Naive thymus-derived CD8-positive, alpha-beta T cell (primary cell): ENCODE data around the gene MORN3. TPM values are rescaled to one million over a fixed set of nuclear protein-coding genes. Genes with fewer than 3 reads are reported as not detected.
"Not testable (repeated sequence)": the region's sequence is repeated elsewhere in the genome, so short reads cannot be mapped to it uniquely, and the experiment has no call there.

Source experiments
- ATAC-seq, 2 donors: fragments of 150-1000 bp; cut with Tn5 transposase in 1 of 2; sonication (Bioruptor Pico), chemical (Tn5 transposase) in 1 of 2; 1 replicate in 1 of 2; 2 replicates in 1 of 2; pipeline ENCODE4 v1.10.0; 2021; ENCODE audit warnings: mild to moderate bottlenecking in 2 of 2, moderate library complexity in 2 of 2
- POLR2A ChIA-PET: fragments of 350-600 bp; sonication (Branson Sonifier 250); formaldehyde crosslinking; loops from one replicate; lab custom pipeline; 2021; ENCODE audit warnings: antibody characterized with exemption; lab: Charles Lee
- DNase-seq, 10 donors: peaks; one replicate each; pipeline versions ENCODE4 v3.0.0 to v3.0.0-alpha.2; 2020 to 2022
- H3K27ac Mint-ChIP-seq, 10 donors: one replicate each; pipeline ENCODE4 v1.8.0; 2020 to 2022; ENCODE audit warnings: mild to moderate bottlenecking in 10 of 10, mixed read lengths in 10 of 10, moderate library complexity in 4 of 10, inconsistent platforms in 1 of 10
- H3K27me3 Mint-ChIP-seq, 5 donors: one replicate each; pipeline ENCODE4 v1.8.0; 2021 to 2022; ENCODE audit warnings: mixed read lengths in 5 of 5
- H3K36me3 Mint-ChIP-seq, 3 donors: one replicate each; pipeline ENCODE4 v1.8.0; 2020 to 2022; ENCODE audit warnings: mixed read lengths in 3 of 3, mild to moderate bottlenecking in 2 of 3, inconsistent platforms in 1 of 3
- H3K4me1 Mint-ChIP-seq, 4 donors: one replicate each; pipeline ENCODE4 v1.8.0; 2021 to 2022; ENCODE audit warnings: mixed read lengths in 4 of 4
- H3K4me3 Mint-ChIP-seq, 10 donors: one replicate each; pipeline ENCODE4 v1.8.0; 2020 to 2022; ENCODE audit warnings: mild to moderate bottlenecking in 10 of 10, mixed read lengths in 10 of 10, moderate library complexity in 6 of 10, inconsistent platforms in 1 of 10
- H3K9me3 Mint-ChIP-seq, 9 donors: one replicate each; pipeline ENCODE4 v1.8.0; 2020 to 2022; ENCODE audit warnings: mixed read lengths in 9 of 9, mild to moderate bottlenecking in 3 of 9, inconsistent platforms in 1 of 9, moderate library complexity in 1 of 9
- polyA plus RNA-seq, 3 donors: library from polyadenylated mRNA; unstranded; fragments of 300-500 nt; fragmentation: Illumina TruSeq; gene quantifications; one replicate each; pipeline ENCODE4 v1.2.3, GENCODE V29; 2021
- total RNA-seq, 8 experiments: library from RNA in 2 of 8; stranded (reverse) in 2 of 8; gene quantifications; one replicate each; pipeline ENCODE4 v1.2.3 and lab custom pipeline; 2021 to 2026

The MORN3 gene, protein sequence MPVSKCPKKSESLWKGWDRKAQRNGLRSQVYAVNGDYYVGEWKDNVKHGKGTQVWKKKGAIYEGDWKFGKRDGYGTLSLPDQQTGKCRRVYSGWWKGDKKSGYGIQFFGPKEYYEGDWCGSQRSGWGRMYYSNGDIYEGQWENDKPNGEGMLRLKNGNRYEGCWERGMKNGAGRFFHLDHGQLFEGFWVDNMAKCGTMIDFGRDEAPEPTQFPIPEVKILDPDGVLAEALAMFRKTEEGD
- 10 to 100 TPM; 13.3 to 14.0 TPM for total RNA-seq
- 1 to 10 TPM; 1.1 to 4.8 (median 1.8) TPM for polyA plus RNA-seq
- total RNA-seq (lab: John Stamatoyannopoulos, UW), result 1.2 to 16.2 (median 10.8) reads per million in 6 experiments

DNA sequence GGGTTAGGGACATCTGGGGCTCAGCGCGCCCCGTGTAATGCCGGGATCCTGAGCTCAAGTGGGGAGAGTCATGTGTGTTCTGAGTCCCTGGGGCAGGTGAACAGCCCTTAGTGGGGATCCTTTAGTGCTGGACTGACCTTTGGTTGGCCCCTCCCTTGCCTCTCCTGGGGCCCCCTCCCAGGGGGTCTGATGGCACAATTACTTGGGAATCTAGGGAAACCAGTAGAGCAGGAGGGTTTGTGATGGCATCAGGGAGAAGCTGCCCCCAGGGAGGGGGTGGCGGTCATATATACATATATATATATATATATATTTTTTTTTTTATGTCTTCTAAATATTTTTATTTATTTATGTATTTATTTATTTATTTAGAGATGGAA is at the start of gene MORN3:
TSS of gene MORN3 (minus strand) at position 134 of the 380 bp plus-strand sequence. CDS start 171 bp downstream, outside the sequence.
- H3K27ac Mint-ChIP-seq, result peak within 1 kb of the TSS; percentile 48 to 100 (median 86)
- ATAC-seq, result no peak
- peaks cover 0 to 2% (median 0%) of the 10 kb centered on the region in 3 donors for H3K36me3 Mint-ChIP-seq
- no peaks in the 10 kb centered on the region for H3K27me3 Mint-ChIP-seq
- peaks cover 21 to 59% (median 58%) of the 10 kb centered on the region in 4 donors for H3K4me1 Mint-ChIP-seq
- DNase-seq, result no peak
- POLR2A ChIA-PET, result interaction anchor here (1.0 to 10.2 kb wide), 6 partner anchors 10 to 117 kb away, joined by 7 to 291 read pairs (median 23); partner anchors contain the start of gene ORAI1
- no peaks in the 10 kb centered on the region for H3K9me3 Mint-ChIP-seq
- peak within 1 kb of the TSS in 7 of 10 donors; percentile 18 to 68 (median 45) for H3K4me3 Mint-ChIP-seq

DNA sequence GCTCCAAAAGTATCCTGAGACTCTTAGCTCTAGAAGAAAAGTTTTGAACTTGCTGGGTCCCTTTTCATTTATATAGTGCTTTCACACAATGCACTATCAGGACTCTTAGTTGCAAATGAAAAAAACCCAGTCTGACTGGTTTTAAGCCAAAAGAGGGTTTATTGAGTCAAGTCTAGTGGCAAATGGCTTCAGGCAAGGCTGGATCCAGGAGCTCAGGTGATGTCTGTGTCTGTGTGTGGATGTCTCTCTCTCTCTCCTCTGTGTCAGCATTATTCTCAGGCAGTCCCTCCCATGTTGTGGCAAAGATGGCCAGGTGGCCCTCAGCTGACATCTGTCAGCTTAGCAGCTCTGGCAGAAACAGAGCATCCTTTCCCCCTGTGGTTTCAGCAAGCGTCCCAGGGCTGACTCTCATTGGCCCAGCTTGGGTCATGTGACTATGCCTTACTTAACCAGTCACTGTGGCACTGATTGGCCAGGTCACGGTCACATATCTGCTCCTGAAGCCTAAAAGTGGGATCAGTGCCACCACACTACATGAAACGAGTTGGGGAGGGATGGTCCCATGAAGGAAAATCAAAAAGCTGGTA is 49.3 kb upstream of the MORN3 start:
- ATAC-seq (no peak), DNase-seq (no peak)
- Mint-ChIP-seq H3K9me3 (no peaks in the 10 kb centered on the region), H3K27ac (peak overlapping the region in 1 of 10 donors; percentile 57), H3K4me1 (peaks cover 3 to 14% (median 9%) of the 10 kb centered on the region in 4 donors), H3K27me3 (no peaks in the 10 kb centered on the region), H3K4me3 (no peak overlapping the region), H3K36me3 (peaks cover 0 to 3% (median 3%) of the 10 kb centered on the region in 3 donors)
- POLR2A ChIA-PET, result interaction anchor here (1.2 to 1.4 kb wide), 2 partner anchors 75 to 92 kb away, joined by 3 read pairs; partner anchors contain the start of gene RHOF

DNA sequence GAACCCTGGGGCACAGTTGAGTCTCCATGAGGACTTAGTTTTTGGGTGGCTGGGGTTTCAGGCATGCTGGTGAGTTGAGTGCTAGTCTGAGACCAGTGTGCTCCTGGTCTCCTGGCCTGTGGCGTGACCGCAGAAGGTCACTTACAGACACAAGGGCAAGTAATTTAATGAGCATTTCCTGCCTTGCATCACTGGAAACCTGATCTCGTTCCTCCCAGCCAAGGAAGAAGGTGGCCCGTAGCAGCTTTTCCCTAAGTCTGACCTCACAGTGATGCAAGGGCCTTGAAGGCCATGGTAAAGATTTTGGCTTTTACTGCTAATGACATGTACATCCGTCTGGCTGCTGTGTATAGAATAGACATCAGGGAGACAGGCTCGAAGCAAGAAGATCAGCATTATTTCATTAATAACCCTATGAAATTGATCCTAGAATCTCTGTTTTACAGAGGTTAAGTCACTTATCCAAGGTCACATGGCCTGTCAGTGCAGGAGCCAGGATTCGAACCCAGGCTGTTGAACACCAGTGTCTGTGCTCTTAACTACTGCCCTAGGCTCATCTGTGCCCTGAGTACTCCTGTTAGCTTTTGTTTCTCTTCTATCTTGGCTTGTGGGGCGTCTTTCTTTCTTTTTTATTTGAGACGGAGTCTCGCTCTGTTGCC is 47.7 kb upstream of the MORN3 start:
- POLR2A ChIA-PET, result interaction anchor here (1.4 kb wide), 1 partner anchor 94 kb away, joined by 3 read pairs; no protein-coding TSS in a partner anchor
- H3K4me3 Mint-ChIP-seq, result no peak overlapping the region

DNA sequence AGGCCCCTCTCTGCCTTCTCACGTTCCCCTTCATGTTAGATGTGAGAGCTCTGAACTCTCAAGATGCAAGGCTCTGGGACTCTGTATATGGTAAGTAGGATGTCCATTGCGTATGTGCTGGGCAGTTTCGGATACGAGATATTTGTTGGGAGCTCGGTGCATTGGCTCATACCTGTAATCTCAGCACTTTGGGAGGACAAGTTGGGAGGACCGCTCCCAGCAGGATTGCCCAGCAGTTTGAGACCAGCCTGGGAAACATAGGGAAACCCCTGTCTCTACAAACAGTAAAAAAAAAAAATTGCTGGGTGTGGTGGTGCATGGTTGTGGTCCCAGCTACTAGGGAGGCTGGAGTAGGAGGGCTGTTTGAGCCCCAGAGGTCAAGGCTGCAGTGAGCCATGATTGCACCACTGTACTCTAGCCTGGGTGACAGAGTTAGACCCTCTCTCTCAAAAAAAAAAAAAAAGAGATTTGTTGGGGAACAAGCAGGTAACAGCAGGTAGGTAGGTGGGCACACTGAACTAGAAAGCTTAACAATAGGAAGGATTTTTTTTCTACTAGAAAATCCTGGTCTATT is 46.5 kb upstream of the MORN3 start:
- H3K27me3 Mint-ChIP-seq, result no peaks in the 10 kb centered on the region
- no peaks in the 10 kb centered on the region for H3K9me3 Mint-ChIP-seq
- peak overlapping the region in 1 of 10 donors; percentile 58 for H3K4me3 Mint-ChIP-seq
- DNase-seq (no peak), ATAC-seq (no peak)
- POLR2A ChIA-PET, result interaction anchor here (0.6 to 0.7 kb wide), 4 partner anchors 25 to 1460 kb away, joined by 3 to 4 read pairs (median 3); no protein-coding TSS in a partner anchor
- peak overlapping the region in 1 of 10 donors; percentile 20 for H3K27ac Mint-ChIP-seq
- H3K4me1 Mint-ChIP-seq, result peaks cover 7 to 35% (median 24%) of the 10 kb centered on the region in 4 donors
- no peaks in the 10 kb centered on the region for H3K36me3 Mint-ChIP-seq

More for the DNA sequence above, 47.7 kb upstream of the MORN3 start:
- Mint-ChIP-seq H3K27ac (peak overlapping the region in 1 of 10 donors; percentile 47), H3K9me3 (no peaks in the 10 kb centered on the region), H3K36me3 (no peaks in the 10 kb centered on the region), H3K4me1 (peaks cover 1 to 24% (median 18%) of the 10 kb centered on the region in 4 donors), H3K27me3 (no peaks in the 10 kb centered on the region)
- DNase-seq (no peak), ATAC-seq (no peak)

DNA sequence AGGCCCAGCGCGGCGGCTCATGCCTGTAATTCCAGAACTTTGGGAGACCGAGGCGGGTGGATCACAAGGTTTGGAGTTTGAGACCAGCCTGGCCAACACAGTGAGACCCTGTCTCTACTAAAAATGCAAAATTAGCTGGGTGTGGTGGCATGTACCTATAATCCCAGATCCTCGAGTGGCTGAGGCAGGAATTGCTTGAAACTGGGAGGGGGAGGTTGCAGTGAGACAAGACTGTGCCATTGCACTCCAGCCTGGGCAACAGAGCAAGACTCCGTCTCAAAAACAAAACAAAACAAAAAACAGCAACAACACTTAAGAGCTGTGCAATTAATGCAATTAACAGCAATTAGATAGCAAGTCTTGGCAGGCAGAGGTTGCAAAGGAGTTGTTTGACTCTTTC is 45.6 kb upstream of the MORN3 start:
- H3K36me3 Mint-ChIP-seq, ATAC-seq, H3K9me3 Mint-ChIP-seq, POLR2A ChIA-PET, DNase-seq, H3K27me3 Mint-ChIP-seq: not testable (repeated sequence)
- Mint-ChIP-seq H3K4me3 (peak overlapping the region in 4 of 10 donors; percentile 4 to 90 (median 56)), H3K4me1 (peaks cover 6 to 42% (median 28%) of the 10 kb centered on the region in 4 donors), H3K27ac (peak overlapping the region in 4 of 10 donors; percentile 10 to 51 (median 16))

DNA sequence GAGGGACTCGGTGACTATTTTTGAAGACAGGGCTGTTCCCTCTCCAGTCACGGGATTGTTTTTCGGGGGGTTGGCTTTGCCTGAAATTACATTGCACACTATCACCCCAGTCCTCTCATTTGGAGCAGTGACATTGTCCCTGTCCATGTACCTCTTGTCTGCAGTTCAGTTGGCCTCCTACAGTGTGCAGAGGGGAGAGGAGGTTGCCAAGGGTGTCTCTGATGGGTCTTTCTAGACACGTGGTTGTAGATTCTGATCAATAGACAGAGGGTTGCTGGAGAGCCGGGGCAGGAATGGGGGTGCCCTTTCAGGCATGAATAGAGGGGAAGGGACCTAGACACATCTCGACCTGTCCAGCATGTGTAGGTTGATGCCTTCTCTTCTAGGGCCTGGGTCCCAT is 44.3 kb upstream of the MORN3 start:
- Mint-ChIP-seq H3K4me3 (peak overlapping the region; percentile 67 to 98 (median 84)), H3K36me3 (no peaks in the 10 kb centered on the region), H3K27me3 (no peaks in the 10 kb centered on the region), H3K4me1 (peaks cover 7 to 48% (median 32%) of the 10 kb centered on the region in 4 donors), H3K27ac (peak overlapping the region in 8 of 10 donors; percentile 20 to 89 (median 60)), H3K9me3 (no peaks in the 10 kb centered on the region)
- ATAC-seq (no peak), DNase-seq (no peak)
- POLR2A ChIA-PET, result interaction anchor here (0.5 to 3.8 kb wide), 6 partner anchors 74 to 312 kb away, joined by 3 to 35 read pairs (median 10); partner anchors contain the start of gene ORAI1

DNA sequence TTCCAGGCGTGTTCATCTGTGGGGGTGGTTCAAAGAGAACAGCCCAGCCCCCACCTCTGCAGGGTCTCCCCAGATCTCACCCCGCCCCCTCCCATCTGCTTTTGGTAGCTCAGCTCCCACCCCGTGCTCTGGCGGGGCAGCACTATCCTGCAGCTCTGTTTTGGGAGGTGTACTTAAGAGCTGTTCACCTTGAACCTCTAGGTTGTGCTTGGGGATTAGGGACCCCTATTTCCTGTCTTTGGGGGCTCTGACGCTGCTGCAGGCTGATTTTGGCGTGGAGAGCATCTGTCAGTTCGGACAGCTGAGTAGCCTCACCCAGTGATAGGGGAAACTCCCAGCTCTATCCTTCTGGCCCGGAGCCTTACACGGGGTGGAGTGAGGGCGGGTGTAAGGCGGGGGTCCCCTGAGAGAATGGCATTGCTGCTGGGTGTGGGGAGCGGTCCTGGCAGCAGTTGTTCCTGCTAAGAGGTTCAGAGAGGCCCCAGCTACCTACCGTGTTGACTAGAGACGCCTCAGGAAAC is 43.9 kb upstream of the MORN3 start:
- Mint-ChIP-seq H3K9me3 (no peaks in the 10 kb centered on the region), H3K4me3 (peak overlapping the region; percentile 67 to 98 (median 84)), H3K27me3 (no peaks in the 10 kb centered on the region), H3K4me1 (peaks cover 8 to 49% (median 34%) of the 10 kb centered on the region in 4 donors), H3K27ac (peak overlapping the region in 9 of 10 donors; percentile 22 to 89 (median 61)), H3K36me3 (no peaks in the 10 kb centered on the region)
- POLR2A ChIA-PET, result interaction anchor here (0.5 to 3.8 kb wide), 12 partner anchors 15 to 799 kb away, joined by 3 to 35 read pairs (median 6); partner anchors contain the start of genes ORAI1 and RHOF
- peak in 1 of 2 donors; percentile 11 for ATAC-seq
- DNase-seq, result no peak

DNA sequence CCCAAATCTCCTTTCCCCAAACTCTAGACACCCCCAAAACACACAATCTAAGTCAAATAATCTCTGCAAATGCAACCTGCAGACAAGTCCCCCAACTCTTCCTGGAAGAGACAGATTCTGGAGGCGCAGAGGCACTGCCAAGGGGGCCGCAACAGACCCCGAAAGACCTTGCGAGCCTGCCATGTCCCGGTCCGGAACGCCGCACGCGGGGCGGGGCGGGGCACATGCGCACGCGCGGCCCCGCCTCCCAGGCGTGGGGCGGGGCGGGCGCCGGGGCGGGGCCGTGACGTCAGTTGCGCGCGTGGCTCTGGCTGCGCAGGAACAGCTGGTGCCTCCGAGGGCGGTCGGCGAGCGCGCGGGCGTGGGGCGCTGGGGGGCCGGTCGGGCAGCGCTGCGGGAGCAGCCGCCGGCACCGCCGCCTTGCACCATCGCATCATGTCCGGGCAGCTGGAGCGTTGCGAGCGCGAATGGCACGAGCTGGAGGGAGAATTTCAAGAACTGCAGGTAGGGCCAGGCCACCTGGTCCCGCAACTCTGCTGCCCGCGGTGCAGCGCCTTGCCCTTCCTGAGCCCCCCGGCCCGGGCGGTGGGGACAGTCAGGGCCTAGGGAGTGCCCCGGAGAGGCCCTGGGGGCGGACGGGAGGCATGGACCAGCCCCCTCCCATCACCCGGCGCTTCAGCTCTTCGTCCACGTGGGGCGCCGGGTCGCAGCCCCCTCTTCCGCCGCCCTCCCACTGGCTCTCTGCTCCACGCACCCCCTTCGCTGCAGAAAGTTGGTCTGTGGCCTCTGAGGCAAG is 43.2 kb upstream of the MORN3 start, which contains the start of gene TMEM120B:
TSS of gene TMEM120B (plus strand) at position 292 of the 796 bp plus-strand sequence. CDS start at position 436, 144 bp downstream.
- Mint-ChIP-seq H3K4me3 (peak within 1 kb of the TSS; percentile 84 to 98 (median 94)), H3K4me1 (peaks cover 8 to 49% (median 34%) of the 10 kb centered on the region in 4 donors), H3K36me3 (no peaks in the 10 kb centered on the region), H3K27me3 (no peaks in the 10 kb centered on the region), H3K27ac (peak within 1 kb of the TSS; percentile 82 to 98 (median 94)), H3K9me3 (no peaks in the 10 kb centered on the region)
- ATAC-seq (peak; percentile 82 to 85), DNase-seq (peak; percentile 73 to 92 (median 84))
- POLR2A ChIA-PET, result interaction anchor here (0.5 to 3.8 kb wide), 18 partner anchors 14 to 800 kb away, joined by 3 to 35 read pairs (median 5); partner anchors contain the start of genes ORAI1, PSMD9 and RHOF

DNA sequence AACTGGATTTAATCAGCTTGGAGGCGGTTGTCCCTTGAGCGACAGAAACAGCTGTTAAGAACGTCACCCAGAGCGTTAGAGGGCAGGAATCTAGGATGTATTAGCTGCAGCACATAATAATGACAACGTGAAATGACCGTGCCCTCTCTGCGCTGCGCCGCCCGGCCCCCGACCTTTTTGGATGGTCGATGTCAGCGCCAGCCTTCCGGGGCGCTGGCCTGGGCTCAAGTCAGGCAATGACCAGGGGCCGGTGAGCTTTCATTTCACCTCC is 42.7 kb upstream of the MORN3 start:
- ATAC-seq, result peak; percentile 43 to 48
- POLR2A ChIA-PET, result interaction anchor here (0.5 to 3.8 kb wide), 16 partner anchors 25 to 176 kb away, joined by 3 to 35 read pairs (median 4); partner anchors contain the start of genes ORAI1, PSMD9 and RHOF
- Mint-ChIP-seq H3K4me3 (peak overlapping the region; percentile 84 to 98 (median 94)), H3K27ac (peak overlapping the region; percentile 82 to 98 (median 94)), H3K27me3 (no peaks in the 10 kb centered on the region), H3K36me3 (no peaks in the 10 kb centered on the region), H3K9me3 (no peaks in the 10 kb centered on the region), H3K4me1 (peaks cover 8 to 49% (median 34%) of the 10 kb centered on the region in 4 donors)
- peak in 4 of 10 donors; percentile 7 to 24 (median 18) for DNase-seq

DNA sequence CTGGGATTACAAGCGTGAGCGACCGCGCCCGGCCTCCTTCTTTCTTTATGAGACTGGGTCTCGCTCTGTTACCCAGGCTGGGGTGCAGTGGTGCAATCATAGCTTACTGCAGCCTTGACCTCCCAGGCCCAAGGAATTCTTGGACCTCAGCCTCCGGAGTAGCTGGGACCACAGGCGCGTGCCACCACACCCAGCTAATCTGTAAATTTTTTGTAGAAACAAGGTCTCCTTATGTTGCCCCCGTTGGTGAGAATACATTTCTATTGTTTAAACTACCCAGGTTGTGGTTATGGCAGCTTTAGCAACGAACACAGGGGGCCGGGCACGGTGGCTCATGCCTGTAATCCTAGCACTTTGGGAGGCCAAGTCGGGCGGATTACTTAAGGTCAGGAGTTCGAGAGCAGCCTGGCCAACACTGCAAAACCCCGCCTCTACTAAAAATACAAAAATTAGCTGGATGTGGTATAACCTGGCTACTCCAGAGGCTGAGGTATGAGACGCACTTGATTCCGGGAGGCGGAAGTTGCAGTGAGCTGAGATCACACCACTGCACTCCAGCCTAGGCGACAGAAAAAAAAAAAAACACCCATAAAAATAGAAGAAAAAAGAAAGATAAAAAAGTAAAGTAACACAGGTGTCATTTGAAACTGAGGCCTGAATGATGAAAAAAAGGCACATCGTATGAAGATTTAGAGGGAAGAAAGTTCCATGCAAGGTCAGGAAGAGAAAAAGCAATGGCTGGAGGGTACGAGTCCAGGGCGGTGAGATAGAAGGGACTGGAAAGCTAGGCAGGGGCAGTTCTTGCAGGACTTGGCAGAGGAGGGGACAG is 42.1 kb upstream of the MORN3 start:
- H3K4me3 Mint-ChIP-seq, result peak overlapping the region; percentile 84 to 98 (median 94)
- POLR2A ChIA-PET, result interaction anchor here (0.6 to 3.8 kb wide), 17 partner anchors 9 to 177 kb away, joined by 3 to 35 read pairs (median 5); partner anchors contain the start of genes ORAI1, PSMD9 and RHOF
- H3K27ac Mint-ChIP-seq, result peak overlapping the region; percentile 82 to 98 (median 94)
- H3K36me3 Mint-ChIP-seq, result no peaks in the 10 kb centered on the region
- ATAC-seq, result peak in 1 of 2 donors; percentile 40
- H3K27me3 Mint-ChIP-seq, result no peaks in the 10 kb centered on the region
- DNase-seq, result peak in 7 of 10 donors; percentile 6 to 54 (median 26)
- H3K9me3 Mint-ChIP-seq, result no peaks in the 10 kb centered on the region
- H3K4me1 Mint-ChIP-seq, result peaks cover 8 to 49% (median 34%) of the 10 kb centered on the region in 4 donors
